OCI-LY1 (cell line): ENCODE results near the gene LIMCH1.

ENCODE experiments used
- H2AFZ ChIP-seq: fragments of 200-600 bp; sonication (generic), shearing (Covaris generic); 2 replicates; pipeline ENCODE4 v1.6.0; 2014; ENCODE audit warnings: antibody characterized with exemption, mild to moderate bottlenecking, low read length
- H3F3A ChIP-seq: fragments of 200-600 bp; sonication (generic), shearing (Covaris generic); 2 replicates; pipeline ENCODE4 v1.6.0; 2014; ENCODE audit warnings: mild to moderate bottlenecking, antibody characterized with exemption, low read length, moderate library complexity; ENCODE audit not compliant: insufficient read depth
- H3K27ac ChIP-seq: fragments of 200-600 bp; sonication (generic); 2 replicates; pipeline ENCODE4 v1.5.1; 2014; ENCODE audit warnings: low read length, mixed run types, mild to moderate bottlenecking, low read depth; ENCODE audit not compliant: poor library complexity, severe bottlenecking
- H3K27me3 ChIP-seq: fragments of 200-600 bp; sonication (generic); 2 replicates; pipeline ENCODE4 v1.6.0; 2014; ENCODE audit warnings: antibody characterized with exemption, mild to moderate bottlenecking, low read length, moderate library complexity; ENCODE audit not compliant: insufficient read depth
- H3K36me3 ChIP-seq: fragments of 200-600 bp; sonication (generic); 2 replicates; pipeline ENCODE4 v1.6.1; 2014; ENCODE audit warnings: mild to moderate bottlenecking, antibody characterized with exemption, low read length, moderate library complexity, mixed read lengths; ENCODE audit not compliant: insufficient read depth
- H3K4me1 ChIP-seq: fragments of 200-600 bp; sonication (generic); 2 replicates; pipeline ENCODE4 v1.5.1; 2014; ENCODE audit warnings: mild to moderate bottlenecking, low read length, moderate library complexity; ENCODE audit not compliant: insufficient read depth, severe bottlenecking
- H3K4me2 ChIP-seq: fragments of 200-600 bp; sonication (generic), shearing (Covaris generic); 2 replicates; pipeline ENCODE4 v1.6.1; 2014; ENCODE audit warnings: low read length
- H3K4me3 ChIP-seq: fragments of 200-600 bp; sonication (generic); 2 replicates; pipeline ENCODE4 v1.5.1; 2014; ENCODE audit warnings: low read length, low read depth, mild to moderate bottlenecking, mixed read lengths; ENCODE audit not compliant: poor library complexity, severe bottlenecking
- H3K79me2 ChIP-seq: fragments of 200-600 bp; shearing (Covaris generic); 2 replicates; pipeline ENCODE4 v1.6.1; 2016; ENCODE audit warnings: mixed run types, low read length, mixed read lengths; ENCODE audit not compliant: insufficient read depth
- H3K9ac ChIP-seq: fragments of 200-600 bp; sonication (generic), shearing (Covaris generic); 2 replicates; pipeline ENCODE4 v1.6.1; 2014; ENCODE audit warnings: mild to moderate bottlenecking, low read length, mixed read lengths
- H3K9me2 ChIP-seq: fragments of 200-600 bp; sonication (generic), shearing (Covaris generic); 2 replicates; pipeline ENCODE4 v1.6.1; 2014; ENCODE audit warnings: low read depth, mild to moderate bottlenecking, low read length, mixed read lengths
- H3K9me3 ChIP-seq: fragments of 200-600 bp; shearing (Covaris generic); 2 replicates; pipeline ENCODE4 v1.6.1; 2014; ENCODE audit warnings: low read length, mixed read lengths
- H4K20me1 ChIP-seq: fragments of 200-600 bp; sonication (generic), shearing (Covaris generic); 2 replicates; pipeline ENCODE4 v1.6.0; 2016; ENCODE audit warnings: mild to moderate bottlenecking, low read length; ENCODE audit not compliant: insufficient read depth
- EZH2 ChIP-seq: fragments of 200-600 bp; sonication (generic), shearing (Covaris generic); IDR thresholded peaks from 2 replicates; pipeline ENCODE4 v1.8.0; 2017; ENCODE audit warnings: borderline replicate concordance, mixed run types, mild to moderate bottlenecking, antibody characterized with exemption, low read length, moderate library complexity, mixed read lengths
- TF ChIP-seq, protein P1 (sequence below): fragments of 200-600 bp; sonication (generic), shearing (Covaris generic); IDR thresholded peaks from 2 replicates; pipeline ENCODE4 v1.5.1; 2017; ENCODE audit warnings: mild to moderate bottlenecking, antibody characterized with exemption, low read length, moderate library complexity, mixed read lengths

Gene LIMCH1

DNA sequence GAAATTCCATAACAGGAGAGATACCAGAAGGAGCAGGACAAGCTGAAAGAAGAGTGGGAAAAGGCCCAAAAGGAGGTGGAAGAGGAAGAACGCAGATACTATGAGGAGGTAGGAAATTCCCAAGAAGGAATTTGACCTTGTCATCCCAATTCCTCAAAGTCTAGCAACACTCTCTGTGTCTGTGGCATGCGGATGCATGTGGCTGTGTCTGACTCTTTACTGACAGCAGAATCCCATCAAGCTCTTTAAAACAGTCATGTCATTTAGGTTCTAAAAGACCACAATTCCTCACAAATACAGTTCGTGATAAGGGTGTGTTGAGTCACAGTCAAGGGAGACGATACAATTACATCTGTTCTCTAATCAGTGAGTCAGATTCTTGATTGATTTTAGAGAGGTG, 142.0 kb downstream of the LIMCH1 start:
- no peak overlapping the region for H3K4me2 ChIP-seq
- no peak overlapping the region for H2AFZ ChIP-seq
- H3K9me2 ChIP-seq = no peaks in the 10 kb centered on the region
- no peaks in the 10 kb centered on the region for H4K20me1 ChIP-seq
- no peak overlapping the region for H3K27ac ChIP-seq
- H3K9me3 ChIP-seq = no peaks in the 10 kb centered on the region
- H3K4me1 ChIP-seq = no peaks in the 10 kb centered on the region
- H3K79me2 ChIP-seq = no peaks in the 10 kb centered on the region
- TF ChIP-seq, protein P1, sequence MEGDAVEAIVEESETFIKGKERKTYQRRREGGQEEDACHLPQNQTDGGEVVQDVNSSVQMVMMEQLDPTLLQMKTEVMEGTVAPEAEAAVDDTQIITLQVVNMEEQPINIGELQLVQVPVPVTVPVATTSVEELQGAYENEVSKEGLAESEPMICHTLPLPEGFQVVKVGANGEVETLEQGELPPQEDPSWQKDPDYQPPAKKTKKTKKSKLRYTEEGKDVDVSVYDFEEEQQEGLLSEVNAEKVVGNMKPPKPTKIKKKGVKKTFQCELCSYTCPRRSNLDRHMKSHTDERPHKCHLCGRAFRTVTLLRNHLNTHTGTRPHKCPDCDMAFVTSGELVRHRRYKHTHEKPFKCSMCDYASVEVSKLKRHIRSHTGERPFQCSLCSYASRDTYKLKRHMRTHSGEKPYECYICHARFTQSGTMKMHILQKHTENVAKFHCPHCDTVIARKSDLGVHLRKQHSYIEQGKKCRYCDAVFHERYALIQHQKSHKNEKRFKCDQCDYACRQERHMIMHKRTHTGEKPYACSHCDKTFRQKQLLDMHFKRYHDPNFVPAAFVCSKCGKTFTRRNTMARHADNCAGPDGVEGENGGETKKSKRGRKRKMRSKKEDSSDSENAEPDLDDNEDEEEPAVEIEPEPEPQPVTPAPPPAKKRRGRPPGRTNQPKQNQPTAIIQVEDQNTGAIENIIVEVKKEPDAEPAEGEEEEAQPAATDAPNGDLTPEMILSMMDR = no peak
- no peak for TF ChIP-seq EZH2
- H3K9ac ChIP-seq = no peak overlapping the region
- no peaks in the 10 kb centered on the region for H3K27me3 ChIP-seq
- H3K36me3 ChIP-seq = no peaks in the 10 kb centered on the region
- no peak overlapping the region for H3K4me3 ChIP-seq
- no peaks in the 10 kb centered on the region for H3F3A ChIP-seq

DNA sequence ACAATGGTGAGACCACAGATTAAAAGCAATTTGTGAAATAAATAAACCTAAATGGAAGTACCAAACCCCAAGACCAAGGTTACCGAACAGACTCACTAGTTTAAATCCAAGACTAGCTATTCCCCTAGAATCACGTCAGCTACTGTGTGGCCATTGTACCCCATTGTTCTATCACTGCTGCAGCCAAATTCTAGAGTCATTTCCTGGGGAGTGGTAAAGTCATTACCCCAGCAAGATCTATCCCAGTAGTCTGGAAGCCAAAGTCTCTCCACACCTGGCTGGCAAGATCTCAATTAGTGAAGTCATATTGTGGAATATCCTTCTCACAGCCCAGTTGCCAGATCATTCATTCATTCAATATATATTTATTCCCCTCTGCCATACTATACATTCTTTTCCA, 143.1 kb downstream of the LIMCH1 start:
- no peaks in the 10 kb centered on the region for H3K9me3 ChIP-seq
- H3K79me2 ChIP-seq = no peaks in the 10 kb centered on the region
- H3F3A ChIP-seq = no peaks in the 10 kb centered on the region
- no peak for TF ChIP-seq EZH2
- TF ChIP-seq, protein P1 = no peak
- H3K9ac ChIP-seq = no peak overlapping the region
- no peak overlapping the region for H2AFZ ChIP-seq
- no peaks in the 10 kb centered on the region for H3K9me2 ChIP-seq
- H3K4me3 ChIP-seq = no peak overlapping the region
- no peak overlapping the region for H3K4me2 ChIP-seq
- no peaks in the 10 kb centered on the region for H3K4me1 ChIP-seq
- no peaks in the 10 kb centered on the region for H3K27me3 ChIP-seq
- no peaks in the 10 kb centered on the region for H4K20me1 ChIP-seq
- H3K36me3 ChIP-seq = no peaks in the 10 kb centered on the region
- no peak overlapping the region for H3K27ac ChIP-seq

DNA sequence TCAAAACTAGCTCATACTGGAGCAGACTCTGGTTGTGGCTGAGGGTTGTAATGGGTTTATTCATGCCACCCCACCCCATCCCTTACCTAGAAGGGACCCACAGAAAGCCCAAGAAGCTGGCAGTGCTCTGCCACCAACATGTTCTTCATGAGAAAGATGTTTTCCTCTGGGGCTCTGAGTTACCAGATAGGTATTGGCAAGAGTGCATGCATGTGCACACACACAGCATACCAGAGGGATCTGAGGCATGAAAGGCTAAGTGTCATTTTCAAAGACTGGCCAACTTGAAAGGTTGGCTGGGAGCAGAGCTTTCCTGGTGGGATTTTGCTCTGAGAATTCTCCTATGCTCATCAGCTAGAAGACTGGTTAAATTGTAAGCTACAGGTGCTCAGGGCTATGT, 145.4 kb downstream of the LIMCH1 start:
- Histone ChIP-seq H4K20me1 (no peaks in the 10 kb centered on the region), H3K9me3 (no peaks in the 10 kb centered on the region), H3K4me3 (no peak overlapping the region), H3F3A (no peaks in the 10 kb centered on the region), H3K79me2 (no peaks in the 10 kb centered on the region), H3K4me2 (no peak overlapping the region), H3K4me1 (no peaks in the 10 kb centered on the region), H3K27me3 (no peaks in the 10 kb centered on the region), H3K27ac (no peak overlapping the region), H2AFZ (no peak overlapping the region), H3K36me3 (no peaks in the 10 kb centered on the region), H3K9me2 (no peaks in the 10 kb centered on the region), H3K9ac (no peak overlapping the region)
- TF ChIP-seq EZH2 = no peak
- TF ChIP-seq, protein P1 = no peak
